Stimulated activated CD4-positive, alpha-beta T cell treated with anti-CD3 and anti-CD28 coated beads, Interleukin-15, amount 100 ng/mL, for 1 hour (primary cell): ENCODE data around the gene AAMP.
"Not testable (repeated sequence)": the region's sequence is repeated elsewhere in the genome, so short reads cannot be mapped to it uniquely, and the experiment has no call there.

ENCODE experiments used
- DNase-seq, 2 donors: peaks; one replicate each; pipeline ENCODE4 v3.0.0-alpha.2; 2020; ENCODE audit warnings: low read depth in 1 of 2, low spot score in 1 of 2

Gene AAMP

GRCh38 chr2:218275371-218276072 is 5.6 kb upstream of the AAMP start:
- DNase-seq = no peak

DNA sequence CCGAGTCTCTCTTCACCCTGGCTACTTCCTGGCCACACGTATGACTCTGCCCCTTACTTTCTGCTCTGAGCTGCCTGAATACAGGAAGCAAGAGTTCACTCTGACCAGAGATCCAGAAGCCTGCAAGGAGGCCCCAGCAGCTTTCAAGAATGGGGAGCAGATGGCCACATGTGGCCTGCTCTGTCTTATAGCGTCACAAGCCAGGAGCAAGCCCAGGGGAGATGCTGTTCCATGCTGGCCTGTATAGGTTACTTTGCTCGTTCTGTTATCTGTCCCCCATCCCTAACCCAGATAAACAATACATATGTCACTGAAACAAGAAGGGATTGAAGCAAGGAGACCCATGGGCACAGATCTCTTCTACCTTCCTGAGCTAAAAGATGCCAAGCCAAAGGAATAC is 4.6 kb upstream of the AAMP start:
- no peak for DNase-seq

DNA sequence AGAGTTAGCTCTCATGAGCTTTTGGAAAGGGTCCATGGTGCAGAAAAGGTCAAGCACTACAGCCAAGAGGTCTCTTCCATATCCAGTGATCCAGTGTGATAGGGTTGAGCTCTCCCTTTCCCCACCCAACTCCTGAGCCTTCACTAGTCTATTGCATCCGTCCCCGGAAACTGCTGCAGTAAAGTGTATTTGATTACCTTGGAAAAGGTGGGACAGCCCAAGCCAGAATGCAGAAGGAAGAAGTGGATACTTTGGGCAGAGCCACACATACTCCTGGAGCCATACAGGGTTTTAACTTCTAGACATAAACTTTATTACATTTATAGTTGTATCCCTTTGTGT is 3.9 kb upstream of the AAMP start:
- DNase-seq = no peak

GRCh38 chr2:218273214-218273907 is 3.4 kb upstream of the AAMP start:
- DNase-seq = not testable (repeated sequence)

- peak; percentile 64 to 66 for DNase-seq
These were observed 2.7 kb upstream of the AAMP start for GRCh38 chr2:218272531-218273212.

GRCh38 chr2:218271865-218272530 is 2.1 kb upstream of the AAMP start:
- no peak for DNase-seq

DNA sequence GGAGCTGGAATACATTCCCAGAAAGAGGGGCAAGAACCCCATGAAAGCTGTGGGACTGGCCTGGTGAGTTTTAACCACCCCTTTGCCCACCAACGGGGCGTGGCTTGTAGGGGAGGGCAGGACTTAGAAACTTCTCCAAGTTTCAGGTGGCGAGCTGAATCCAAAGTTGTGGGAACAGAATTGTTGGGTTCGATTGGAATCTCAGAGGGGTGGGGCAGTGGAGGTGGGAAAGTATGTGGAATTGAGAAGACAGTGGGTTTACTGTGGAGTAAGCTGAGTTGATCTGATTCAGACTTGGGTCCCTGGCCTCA is 1.5 kb upstream of the AAMP start:
- no peak for DNase-seq

DNA sequence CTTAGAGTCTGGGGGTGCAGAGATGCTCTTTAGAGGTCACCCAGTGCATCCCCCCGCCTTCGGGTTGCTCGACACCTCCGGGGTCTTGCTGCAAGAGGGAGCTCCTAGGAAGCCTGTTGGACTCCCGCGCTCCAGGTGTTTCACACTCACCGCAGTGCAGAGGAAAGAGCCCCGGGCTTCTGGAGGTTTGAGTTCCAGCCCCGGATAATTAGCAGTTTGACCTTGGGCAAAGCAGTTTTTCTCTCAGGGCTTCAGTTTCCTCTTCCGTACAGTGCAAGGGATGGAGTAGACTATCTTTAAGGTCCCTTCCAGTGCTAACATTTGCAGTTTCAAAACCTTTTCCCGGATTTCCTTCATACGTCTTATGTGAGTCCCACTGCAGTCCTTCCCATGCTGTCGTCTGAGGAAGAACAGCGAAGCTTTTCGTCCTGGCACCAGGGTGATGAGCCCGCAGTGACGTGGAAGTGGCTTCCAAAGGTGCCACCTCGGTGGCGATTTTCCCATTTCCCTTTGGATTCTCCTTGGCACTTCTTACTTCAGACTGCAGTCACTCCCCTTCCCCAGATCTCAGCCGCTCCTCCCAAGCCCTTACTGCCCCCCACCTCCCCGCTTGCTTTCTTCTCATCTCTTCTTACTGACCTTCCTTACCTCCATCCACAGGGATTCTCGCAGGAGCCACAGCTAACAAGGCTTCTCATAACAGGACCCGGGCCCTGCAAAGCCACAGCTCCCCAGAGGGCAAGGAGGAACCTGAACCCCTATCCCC is 967 bp upstream of the AAMP start:
- no peak for DNase-seq

DNA sequence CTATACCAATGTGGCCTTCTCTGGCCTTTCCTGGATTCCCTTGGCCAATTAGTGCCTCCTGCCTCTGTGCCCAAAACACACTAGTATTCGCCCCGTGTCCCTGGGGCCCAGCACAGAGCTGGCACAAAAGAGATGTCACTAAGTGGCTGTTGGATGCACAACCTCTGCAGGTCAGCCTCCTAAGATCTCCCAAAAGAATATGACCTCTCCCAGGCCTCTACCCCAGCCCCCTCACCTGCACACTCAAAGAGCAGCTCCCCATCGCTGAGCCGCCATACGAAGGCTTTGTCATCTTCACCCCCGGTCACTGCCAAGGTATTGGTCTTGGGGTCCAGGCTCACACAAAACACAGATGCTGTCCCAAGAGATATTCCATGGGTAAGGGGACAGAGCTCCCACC is 2.7 kb downstream of the AAMP start:
- DNase-seq = no peak

- no peak for DNase-seq
These were observed 3.5 kb downstream of the AAMP start for GRCh38 chr2:218266316-218266979.

DNA sequence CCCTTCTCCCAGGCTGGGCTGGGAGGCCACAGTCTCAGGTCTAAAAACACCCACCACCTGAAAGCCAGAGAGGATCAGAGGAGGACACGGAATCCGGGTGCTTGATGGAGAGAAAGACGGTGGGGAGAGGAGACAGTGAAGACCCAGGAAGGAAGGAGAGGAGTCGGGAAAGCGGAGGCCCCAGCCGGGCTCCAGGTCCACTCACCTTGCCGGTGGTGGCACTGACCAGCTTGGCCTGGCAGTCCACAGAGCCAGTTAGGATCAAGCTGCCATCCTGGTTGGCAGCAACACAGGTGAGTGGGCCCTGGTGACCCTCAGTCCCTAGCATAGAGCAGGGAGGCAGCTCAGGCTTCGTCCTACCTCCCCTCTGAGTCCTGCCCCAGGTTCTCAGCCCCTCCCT is 4.3 kb downstream of the AAMP start:
- DNase-seq = no peak

GRCh38 chr2:218264773-218265561 is 5.0 kb downstream of the AAMP start:
- DNase-seq = no peak

DNA sequence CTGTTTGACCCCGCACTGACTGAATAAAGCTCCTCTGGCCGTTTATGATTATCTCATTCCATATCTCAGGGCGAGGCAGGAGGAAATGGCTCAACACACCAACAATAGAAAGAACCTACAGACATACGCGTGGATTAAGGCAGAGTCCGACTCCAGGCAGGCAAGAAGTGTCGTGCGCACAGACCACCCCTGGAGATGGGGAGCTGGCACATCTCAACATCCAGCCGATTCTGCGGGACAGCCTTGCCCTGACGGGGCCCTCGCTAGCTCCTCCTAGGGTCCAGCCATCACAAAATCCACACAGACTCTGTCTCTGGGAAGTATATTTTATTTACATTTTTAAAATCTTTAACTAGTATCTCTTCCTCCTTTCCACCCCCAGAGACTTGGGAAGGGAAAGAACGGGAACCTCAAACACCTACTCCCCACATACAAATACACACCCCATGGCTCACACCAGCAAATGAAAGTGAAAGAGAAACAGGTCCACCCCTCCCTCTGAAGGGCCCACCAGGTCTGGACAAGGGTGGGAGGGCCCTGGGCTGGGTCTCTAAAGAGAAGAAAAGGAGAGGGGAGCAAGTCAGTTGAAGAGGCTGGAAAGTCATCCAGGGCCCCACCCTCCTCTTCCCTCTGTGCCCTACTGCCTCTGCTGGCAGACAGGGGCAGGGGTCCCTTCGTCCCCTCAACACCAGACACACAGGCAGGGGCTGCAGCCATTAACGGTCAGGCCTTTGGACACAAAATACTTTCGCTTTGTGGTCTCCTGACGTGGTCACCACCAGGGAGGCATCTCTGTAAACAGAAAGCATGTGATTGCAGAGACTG is 5.9 kb downstream of the AAMP start:
- no peak for DNase-seq

DNA sequence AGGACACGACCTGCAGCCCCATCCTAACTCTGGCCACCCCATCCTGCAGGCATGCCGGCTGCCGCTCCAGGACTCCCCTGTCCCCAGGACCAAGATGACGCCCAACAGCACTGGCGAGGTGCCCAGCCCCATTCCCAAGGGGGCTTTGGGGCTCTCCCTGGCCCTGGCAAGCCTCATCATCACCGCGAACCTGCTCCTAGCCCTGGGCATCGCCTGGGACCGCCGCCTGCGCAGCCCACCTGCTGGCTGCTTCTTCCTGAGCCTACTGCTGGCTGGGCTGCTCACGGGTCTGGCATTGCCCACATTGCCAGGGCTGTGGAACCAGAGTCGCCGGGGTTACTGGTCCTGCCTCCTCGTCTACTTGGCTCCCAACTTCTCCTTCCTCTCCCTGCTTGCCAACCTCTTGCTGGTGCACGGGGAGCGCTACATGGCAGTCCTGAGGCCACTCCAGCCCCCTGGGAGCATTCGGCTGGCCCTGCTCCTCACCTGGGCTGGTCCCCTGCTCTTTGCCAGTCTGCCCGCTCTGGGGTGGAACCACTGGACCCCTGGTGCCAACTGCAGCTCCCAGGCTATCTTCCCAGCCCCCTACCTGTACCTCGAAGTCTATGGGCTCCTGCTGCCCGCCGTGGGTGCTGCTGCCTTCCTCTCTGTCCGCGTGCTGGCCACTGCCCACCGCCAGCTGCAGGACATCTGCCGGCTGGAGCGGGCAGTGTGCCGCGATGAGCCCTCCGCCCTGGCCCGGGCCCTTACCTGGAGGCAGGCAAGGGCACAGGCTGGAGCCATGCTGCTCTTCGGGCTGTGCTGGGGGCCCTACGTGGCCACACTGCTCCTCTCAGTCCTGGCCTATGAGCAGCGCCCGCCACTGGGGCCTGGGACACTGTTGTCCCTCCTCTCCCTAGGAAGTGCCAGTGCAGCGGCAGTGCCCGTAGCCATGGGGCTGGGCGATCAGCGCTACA is 7.0 kb downstream of the AAMP start:
- no peak for DNase-seq

GRCh38 chr2:218262237-218262600 is 7.7 kb downstream of the AAMP start:
- no peak for DNase-seq

DNA sequence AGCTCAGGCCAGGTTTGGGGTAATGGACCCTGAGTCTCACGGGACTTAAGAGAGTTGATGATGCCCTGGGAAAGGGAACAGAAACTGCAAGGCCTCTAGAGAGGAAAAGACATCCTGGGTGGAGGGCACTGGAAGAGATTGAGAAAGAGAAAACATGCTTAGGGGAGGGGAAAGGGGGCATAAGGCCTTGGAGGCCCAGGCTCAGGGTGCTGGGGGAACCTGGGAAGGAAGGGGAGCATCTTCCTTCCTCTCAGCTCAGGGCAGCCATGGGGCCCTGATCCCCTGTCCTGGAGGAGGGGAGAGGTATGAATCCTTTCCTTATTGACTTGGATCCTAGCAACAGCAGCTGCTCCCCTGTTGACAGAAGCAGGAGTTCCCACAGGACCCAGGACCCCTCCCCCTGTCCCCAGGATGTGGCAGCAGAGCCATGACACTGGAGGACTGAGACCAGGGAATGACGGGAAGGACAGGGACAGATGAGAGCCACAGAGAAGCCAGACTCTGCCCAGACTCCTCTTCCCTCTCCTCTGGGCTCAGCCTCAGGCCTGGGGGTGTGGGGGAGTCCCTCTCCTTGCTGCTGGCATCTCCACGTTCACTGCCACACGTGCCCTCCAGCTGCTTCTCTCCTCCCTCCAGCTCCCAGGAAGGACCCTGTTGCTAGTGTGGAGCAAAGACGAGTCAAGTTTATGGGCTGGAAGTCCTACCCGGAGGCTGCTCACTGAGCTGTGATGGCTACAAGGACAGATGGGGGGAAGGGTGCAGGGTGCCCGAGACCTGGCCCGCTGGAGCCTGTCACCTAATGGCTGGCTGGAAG is 8.3 kb downstream of the AAMP start:
- DNase-seq = no peak

DNA sequence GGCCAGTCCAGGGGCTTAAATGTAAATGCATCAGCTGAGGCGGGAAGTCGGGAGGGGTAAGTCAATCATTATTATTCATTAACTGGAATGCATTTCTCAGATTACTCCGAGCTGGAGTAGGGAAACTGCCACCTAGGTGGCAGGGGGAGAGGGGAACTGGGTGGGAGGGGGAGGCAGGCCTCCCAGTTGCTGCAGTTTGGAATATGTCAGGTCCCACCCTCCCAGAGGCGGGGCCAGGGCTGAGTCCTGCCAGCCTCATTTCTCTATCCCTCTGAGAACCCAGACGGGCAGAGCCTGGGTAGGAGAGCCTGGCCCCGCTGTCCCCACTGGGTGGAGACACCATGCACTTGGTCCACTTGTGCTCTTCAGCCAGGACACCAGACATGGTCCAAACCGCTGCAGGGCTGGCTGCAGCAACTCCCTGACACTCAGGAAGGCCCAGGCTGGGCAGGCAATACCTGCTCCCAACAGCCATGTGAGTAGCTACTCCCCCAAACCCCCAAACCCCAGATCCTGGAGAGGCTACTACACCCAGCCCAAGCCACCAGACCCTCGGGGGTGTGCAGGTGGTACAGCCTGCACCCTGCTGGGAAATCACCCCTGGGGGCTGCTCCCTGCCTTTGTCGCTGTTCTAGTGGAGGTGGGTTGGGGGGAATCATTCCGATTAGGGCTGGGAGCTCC is 9.1 kb downstream of the AAMP start, which contains the start of gene GPBAR1:
GPBAR1 (plus strand) TSS at position 274 of the 681 bp plus-strand sequence. CDS start 1,710 bp downstream, outside the sequence.
- DNase-seq = no peak
